DND-41 (cell line): ENCODE results near the gene ASMT.
A peak's percentile ranks its signal among the peaks of the same experiment; 100 is the strongest.
"Not testable (repeated sequence)": the region's sequence is repeated elsewhere in the genome, so short reads cannot be mapped to it uniquely, and the experiment has no call there.

ENCODE experiments used
- ATAC-seq: fragments of 200-7000 bp; cut with Tn5 transposase; 3 replicates; pipeline ENCODE4 v1.9.1; 2021; ENCODE audit warnings: low read depth; ENCODE audit not compliant: insufficient read depth
- DNase-seq: peaks from one replicate; pipeline ENCODE4 v3.0.0-alpha.2; 2020
- H2AFZ ChIP-seq: 2 replicates; pipeline ENCODE4 v1.6.0; 2012; ENCODE audit warnings: low read depth, low read length
- H3K27ac ChIP-seq: 2 replicates; pipeline ENCODE4 v1.5.1; 2012; ENCODE audit warnings: low read length, inconsistent platforms
- H3K27me3 ChIP-seq: fragments of 200-600 bp; sonication (generic); 2 replicates; pipeline ENCODE4 v1.6.0; 2012; ENCODE audit warnings: low read length, mild to moderate bottlenecking, inconsistent platforms; ENCODE audit not compliant: insufficient read depth, poor library complexity
- H3K36me3 ChIP-seq: 2 replicates; pipeline ENCODE4 v1.5.1; 2012; ENCODE audit warnings: low read length, inconsistent platforms; ENCODE audit not compliant: insufficient read depth
- H3K4me1 ChIP-seq: 2 replicates; pipeline ENCODE4 v1.5.1; 2012; ENCODE audit warnings: mild to moderate bottlenecking, low read length; ENCODE audit not compliant: insufficient read depth
- H3K4me2 ChIP-seq: 2 replicates; pipeline ENCODE4 v1.6.0; 2012; ENCODE audit warnings: mild to moderate bottlenecking, moderate library complexity, low read length, inconsistent platforms; ENCODE audit not compliant: insufficient read depth
- H3K4me3 ChIP-seq, 2 experiments: fragments of 200-600 bp in 1 of 2; shearing (Covaris generic) in 1 of 2; 2 replicates each; pipeline ENCODE4 v1.5.1; 2012 to 2016; ENCODE audit warnings: inconsistent platforms in 2 of 2, low read length in 2 of 2, mild to moderate bottlenecking in 2 of 2, low read depth in 1 of 2, moderate library complexity in 1 of 2
- H3K79me2 ChIP-seq: 2 replicates; pipeline ENCODE4 v1.6.0; 2012; ENCODE audit warnings: low read length, inconsistent platforms; ENCODE audit not compliant: insufficient read depth
- H3K9ac ChIP-seq: 2 replicates; pipeline ENCODE4 v1.6.0; 2012; ENCODE audit warnings: low read depth, mild to moderate bottlenecking, inconsistent platforms, low read length, moderate library complexity
- H3K9me3 ChIP-seq: 2 replicates; pipeline ENCODE4 v1.5.1; 2012; ENCODE audit warnings: low read length, moderate library complexity, mild to moderate bottlenecking, inconsistent platforms; ENCODE audit not compliant: insufficient read depth, severe bottlenecking
- H4K20me1 ChIP-seq: 2 replicates; pipeline ENCODE4 v1.6.0; 2012; ENCODE audit warnings: low read length; ENCODE audit not compliant: insufficient read depth
- EZH2 ChIP-seq: IDR thresholded peaks from 3 replicates; pipeline ENCODE4 v1.6.1; 2012; ENCODE audit warnings: borderline replicate concordance, low read depth, mild to moderate bottlenecking, moderate library complexity, low read length, inconsistent platforms; ENCODE audit not compliant: severe bottlenecking
- TF ChIP-seq, protein P1 (sequence below): IDR thresholded peaks from 2 replicates; pipeline ENCODE4 v1.5.1; 2012; ENCODE audit warnings: borderline replicate concordance, low read length, moderate library complexity, mild to moderate bottlenecking; ENCODE audit not compliant: poor library complexity, severe bottlenecking; ENCODE audit errors: extremely low read depth

ASMT gene

GRCh38 chrX:1618689-1619088 lies 3.8 kb downstream of the ASMT start:
- H3K4me2 ChIP-seq: no peak overlapping the region
- H3K27ac ChIP-seq: no peak overlapping the region
- no peak overlapping the region for H3K4me3 ChIP-seq
- no peaks in the 10 kb centered on the region for H3K79me2 ChIP-seq
- no peaks in the 10 kb centered on the region for H4K20me1 ChIP-seq
- H3K36me3 ChIP-seq: no peaks in the 10 kb centered on the region
- no peak for TF ChIP-seq EZH2
- TF ChIP-seq, protein P1, sequence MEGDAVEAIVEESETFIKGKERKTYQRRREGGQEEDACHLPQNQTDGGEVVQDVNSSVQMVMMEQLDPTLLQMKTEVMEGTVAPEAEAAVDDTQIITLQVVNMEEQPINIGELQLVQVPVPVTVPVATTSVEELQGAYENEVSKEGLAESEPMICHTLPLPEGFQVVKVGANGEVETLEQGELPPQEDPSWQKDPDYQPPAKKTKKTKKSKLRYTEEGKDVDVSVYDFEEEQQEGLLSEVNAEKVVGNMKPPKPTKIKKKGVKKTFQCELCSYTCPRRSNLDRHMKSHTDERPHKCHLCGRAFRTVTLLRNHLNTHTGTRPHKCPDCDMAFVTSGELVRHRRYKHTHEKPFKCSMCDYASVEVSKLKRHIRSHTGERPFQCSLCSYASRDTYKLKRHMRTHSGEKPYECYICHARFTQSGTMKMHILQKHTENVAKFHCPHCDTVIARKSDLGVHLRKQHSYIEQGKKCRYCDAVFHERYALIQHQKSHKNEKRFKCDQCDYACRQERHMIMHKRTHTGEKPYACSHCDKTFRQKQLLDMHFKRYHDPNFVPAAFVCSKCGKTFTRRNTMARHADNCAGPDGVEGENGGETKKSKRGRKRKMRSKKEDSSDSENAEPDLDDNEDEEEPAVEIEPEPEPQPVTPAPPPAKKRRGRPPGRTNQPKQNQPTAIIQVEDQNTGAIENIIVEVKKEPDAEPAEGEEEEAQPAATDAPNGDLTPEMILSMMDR: no peak
- H3K9ac ChIP-seq: no peak overlapping the region
- no peak overlapping the region for H2AFZ ChIP-seq
- H3K9me3 ChIP-seq: no peaks in the 10 kb centered on the region
- peaks cover 15% of the 10 kb centered on the region for H3K4me1 ChIP-seq
- no peak for ATAC-seq
- no peak for DNase-seq
- H3K27me3 ChIP-seq: no peaks in the 10 kb centered on the region

GRCh38 chrX:1623691-1624090 lies 8.8 kb downstream of the ASMT start:
- H3K4me3 ChIP-seq: no peak overlapping the region
- ATAC-seq (no peak), DNase-seq (no peak)
- H3K4me2 ChIP-seq: no peak overlapping the region
- H3K27me3 ChIP-seq: no peaks in the 10 kb centered on the region
- no peak overlapping the region for H3K9ac ChIP-seq
- no peaks in the 10 kb centered on the region for H3K9me3 ChIP-seq
- TF ChIP-seq EZH2: no peak
- TF ChIP-seq, protein P1: no peak
- H3K36me3 ChIP-seq: no peaks in the 10 kb centered on the region
- H2AFZ ChIP-seq: no peak overlapping the region
- H3K27ac ChIP-seq: no peak overlapping the region
- H4K20me1 ChIP-seq: no peaks in the 10 kb centered on the region
- H3K79me2 ChIP-seq: no peaks in the 10 kb centered on the region
- peaks cover 15% of the 10 kb centered on the region for H3K4me1 ChIP-seq

DNA sequence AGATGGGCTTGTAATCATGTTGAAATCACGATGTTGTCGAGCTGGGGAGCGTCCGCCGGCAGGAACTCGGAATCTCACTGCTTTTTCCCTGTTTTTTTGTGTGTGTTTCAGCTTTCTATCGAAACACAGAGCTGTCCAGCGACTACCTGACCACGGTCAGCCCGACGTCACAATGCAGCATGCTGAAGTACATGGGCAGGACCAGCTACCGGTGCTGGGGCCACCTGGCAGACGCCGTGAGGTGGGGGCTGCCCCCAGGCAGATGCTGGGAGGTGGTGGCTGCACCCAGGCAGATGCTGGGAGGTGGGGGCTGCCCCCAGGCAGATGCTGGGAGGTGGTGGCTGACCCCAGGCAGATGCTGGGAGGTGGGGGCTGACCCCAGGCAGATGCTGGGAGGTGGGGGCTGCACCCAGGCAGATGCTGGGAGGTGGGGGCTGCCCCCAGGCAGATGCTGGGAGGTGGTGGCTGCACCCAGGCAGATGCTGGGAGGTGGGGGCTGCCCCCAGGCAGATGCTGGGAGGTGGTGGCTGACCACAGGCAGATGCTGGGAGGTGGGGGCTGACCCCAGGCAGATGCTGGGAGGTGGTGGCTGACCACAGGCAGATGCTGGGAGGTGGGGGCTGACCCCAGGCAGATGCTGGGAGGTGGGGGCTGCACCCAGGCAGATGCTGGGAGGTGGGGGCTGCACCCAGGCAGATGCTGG lies 9.4 kb downstream of the ASMT start:
- H3K9me3 ChIP-seq, H2AFZ ChIP-seq, H3K36me3 ChIP-seq, ATAC-seq, H3K27ac ChIP-seq, H3K4me2 ChIP-seq, H3K4me3 ChIP-seq, H3K79me2 ChIP-seq, H3K27me3 ChIP-seq, H4K20me1 ChIP-seq, H3K9ac ChIP-seq: not testable (repeated sequence)
- DNase-seq: peak; percentile 19
- H3K4me1 ChIP-seq: peaks cover 15% of the 10 kb centered on the region

DNA sequence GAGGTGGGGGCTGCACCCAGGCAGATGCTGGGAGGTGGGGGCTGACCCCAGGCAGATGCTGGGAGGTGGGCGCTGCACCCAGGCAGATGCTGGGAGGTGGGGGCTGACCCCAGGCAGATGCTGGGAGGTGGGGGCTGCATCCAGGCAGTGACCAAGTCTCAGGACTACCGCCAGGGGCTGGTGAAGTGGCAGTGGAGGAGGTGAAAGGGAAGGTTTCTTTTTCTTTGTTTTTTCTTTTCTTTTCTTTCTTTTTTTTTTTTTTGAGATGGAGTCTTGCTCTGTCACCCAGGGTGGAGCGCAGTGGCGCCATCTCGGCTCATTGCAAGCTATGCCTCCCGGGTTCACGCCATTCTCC lies 10.0 kb downstream of the ASMT start:
- not testable (repeated sequence) for H3K79me2 ChIP-seq, H2AFZ ChIP-seq
- peaks cover 15% of the 10 kb centered on the region for H3K4me1 ChIP-seq

More for the DNA sequence above, 10.0 kb downstream of the ASMT start:
- not testable (repeated sequence) for H3K4me2 ChIP-seq, H3K27ac ChIP-seq, H3K36me3 ChIP-seq, ATAC-seq, H3K4me3 ChIP-seq, H3K9me3 ChIP-seq, DNase-seq, H3K27me3 ChIP-seq, H3K9ac ChIP-seq, H4K20me1 ChIP-seq
